M059J (cell line): Measurements from ENCODE around the gene TMEM208. TPM values are rescaled to one million over a fixed set of nuclear protein-coding genes. Genes with fewer than 3 reads are reported as not detected.
A peak's percentile ranks its signal among the peaks of the same experiment; 100 is the strongest.

Experiments
- DNase-seq: peaks from one replicate; pipeline ENCODE4 v3.0.0-alpha.2; 2012; ENCODE audit warnings: low read depth
- total RNA-seq: library from RNA; depleted of rRNA; stranded (reverse); fragments of >200 nt; shearing (Covaris generic); gene quantifications from 2 replicates; pipeline ENCODE4 v1.2.3, GENCODE V29; 2014

Gene TMEM208
- total RNA-seq, 1 experiment from 2014 or later, result 44.2 TPM

- DNase-seq, result no peak
Measured at GRCh38 chr16:67209565-67209964, 17.4 kb upstream of the TMEM208 start.

GRCh38 chr16:67210069-67210937 is 16.6 kb upstream of the TMEM208 start:
- no peak for DNase-seq

GRCh38 chr16:67211674-67212073 is 15.3 kb upstream of the TMEM208 start:
- no peak for DNase-seq

- peak; percentile 73 for DNase-seq
Measured at GRCh38 chr16:67212766-67213165, 14.2 kb upstream of the TMEM208 start.

GRCh38 chr16:67213197-67214019 is 13.5 kb upstream of the TMEM208 start:
- DNase-seq, result no peak

GRCh38 chr16:67215706-67216105 is 11.2 kb upstream of the TMEM208 start:
- no peak for DNase-seq

GRCh38 chr16:67216612-67217490 is 10.1 kb upstream of the TMEM208 start:
- no peak for DNase-seq

GRCh38 chr16:67223992-67224391 is 2.9 kb upstream of the TMEM208 start:
- DNase-seq, result no peak

- DNase-seq, result no peak
Measured at GRCh38 chr16:67226295-67226803, 581 bp upstream of the TMEM208 start.

GRCh38 chr16:67227567-67227921 is 614 bp downstream of the TMEM208 start:
- DNase-seq, result no peak

GRCh38 chr16:67228034-67228785 is 1.3 kb downstream of the TMEM208 start:
- DNase-seq, result no peak

GRCh38 chr16:67228905-67229304 is 2.0 kb downstream of the TMEM208 start:
- DNase-seq, result no peak

- no peak for DNase-seq
Measured at GRCh38 chr16:67229906-67230808, 3.2 kb downstream of the TMEM208 start.

GRCh38 chr16:67230809-67231660 is 4.1 kb downstream of the TMEM208 start:
- DNase-seq, result no peak

GRCh38 chr16:67233596-67233995 is 6.7 kb downstream of the TMEM208 start:
- DNase-seq, result no peak

- no peak for DNase-seq
Measured at GRCh38 chr16:67234180-67234597, 7.3 kb downstream of the TMEM208 start.

- DNase-seq, result no peak
Measured at GRCh38 chr16:67235816-67236562, 9.1 kb downstream of the TMEM208 start.
